D721Med (cell line): Measurements from ENCODE around the gene LRRC23.
"Not testable (repeated sequence)": the region's sequence is repeated elsewhere in the genome, so short reads cannot be mapped to it uniquely, and the experiment has no call there.

ENCODE experiments used
- DNase-seq: peaks from one replicate; pipeline ENCODE4 v3.0.0; 2011; ENCODE audit warnings: low spot score; ENCODE audit not compliant: insufficient read length
- FAIRE-seq: peaks from 2 replicates; lab custom pipeline; 2011; peaks lifted over from hg19 to GRCh38; lab: Jason Lieb, UNC
- CTCF ChIP-seq: IDR thresholded peaks from 2 replicates; pipeline ENCODE4 v1.5.1; 2012; ENCODE audit warnings: mild to moderate bottlenecking, control low read depth; ENCODE audit not compliant: insufficient read depth; ENCODE audit errors: missing control alignments

Gene LRRC23

GRCh38 chr12:6902448-6902847 is 2.2 kb upstream of the LRRC23 start:
- TF ChIP-seq CTCF, result no peak
- DNase-seq, result no peak
- FAIRE-seq, result no peak

GRCh38 chr12:6903722-6904121 is 900 bp upstream of the LRRC23 start:
- TF ChIP-seq CTCF, result no peak
- DNase-seq (no peak), FAIRE-seq (peak; percentile 89)

GRCh38 chr12:6905414-6906040 is 905 bp downstream of the LRRC23 start:
- DNase-seq, result no peak
- TF ChIP-seq CTCF, result no peak
- FAIRE-seq, result no peak

- not testable (repeated sequence) for FAIRE-seq, DNase-seq
Measured at GRCh38 chr12:6908141-6908540, 3.5 kb downstream of the LRRC23 start.

DNA sequence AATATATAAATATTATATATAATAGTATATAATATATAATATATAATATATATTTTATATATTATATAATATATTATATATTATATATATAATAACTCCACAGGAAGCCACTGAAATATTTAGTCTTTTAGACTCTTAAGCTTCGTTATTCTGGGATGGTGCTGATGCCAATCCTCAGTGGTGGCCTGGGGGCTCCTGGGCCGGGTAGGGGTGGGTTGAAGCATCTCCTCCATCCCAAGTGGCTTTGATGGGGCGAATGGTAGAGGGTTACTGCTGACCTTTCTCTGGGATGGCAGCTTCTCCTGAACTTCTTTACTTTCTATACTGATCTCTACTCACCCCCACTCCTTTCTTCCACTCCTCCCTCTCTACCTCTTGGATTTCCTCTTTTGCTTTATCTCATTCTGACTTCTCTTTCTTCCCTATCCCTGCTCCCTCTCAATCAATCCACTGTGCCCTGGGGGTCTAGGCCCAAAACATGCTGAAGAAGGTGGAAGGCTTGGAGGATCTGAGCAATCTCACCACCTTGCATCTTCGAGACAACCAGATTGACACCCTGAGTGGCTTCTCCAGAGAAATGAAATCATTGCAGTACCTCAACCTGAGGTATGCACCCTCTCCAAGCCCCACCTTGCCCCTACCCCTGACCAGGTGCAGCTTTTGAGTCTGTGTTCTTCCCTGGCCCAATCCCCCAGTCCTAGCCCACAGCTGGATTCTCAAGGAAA is 5.0 kb downstream of the LRRC23 start:
- no peak for TF ChIP-seq CTCF
- FAIRE-seq (no peak), DNase-seq (no peak)

GRCh38 chr12:6912164-6912935 is 7.7 kb downstream of the LRRC23 start:
- FAIRE-seq, result no peak
- no peak for DNase-seq
- no peak for TF ChIP-seq CTCF

GRCh38 chr12:6914246-6914946 is 9.8 kb downstream of the LRRC23 start, which contains the start of gene ENO2:
TSS of gene ENO2 (plus strand) at chr12:6914580. CDS start at chr12:6915833, 1,253 bp downstream.
- DNase-seq (peak; percentile 73), FAIRE-seq (no peak)
- TF ChIP-seq CTCF, result no peak
